ENCODE data around the gene GAL3ST2.
A peak's percentile ranks its signal among the peaks of the same experiment; 100 is the strongest.
"Not testable (repeated sequence)": the region's sequence is repeated elsewhere in the genome, so short reads cannot be mapped to it uniquely, and the experiment has no call there.

GAL3ST2 gene

GRCh38 chr2:241821460-241822263 is 45.0 kb downstream of the GAL3ST2 start:
- DNase-seq = no peak

DNA sequence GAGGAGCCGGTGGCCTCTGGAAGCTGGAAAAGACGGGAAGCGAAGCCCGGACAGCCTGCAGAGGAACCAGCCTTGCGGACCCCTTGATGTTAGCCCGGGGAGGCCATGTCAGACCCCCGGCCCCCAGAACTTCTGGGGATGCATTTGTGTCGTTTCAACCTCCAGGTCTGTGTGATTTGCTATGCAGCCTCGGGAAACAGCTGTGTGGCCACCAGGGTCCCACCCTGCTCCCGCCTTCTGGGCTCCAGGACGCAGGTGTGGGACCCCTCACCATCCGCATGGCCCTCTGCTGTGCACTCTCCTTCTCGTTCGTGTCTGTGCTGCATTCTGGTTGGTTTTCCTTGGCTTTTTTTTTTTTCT is 45.6 kb downstream of the GAL3ST2 start:
- no peak for DNase-seq

- peak; percentile 62 for DNase-seq
Observed at GRCh38 chr2:241823531-241824437, 47.2 kb downstream of the GAL3ST2 start.

GRCh38 chr2:241827394-241827793 is 50.8 kb downstream of the GAL3ST2 start:
- DNase-seq = no peak

DNA sequence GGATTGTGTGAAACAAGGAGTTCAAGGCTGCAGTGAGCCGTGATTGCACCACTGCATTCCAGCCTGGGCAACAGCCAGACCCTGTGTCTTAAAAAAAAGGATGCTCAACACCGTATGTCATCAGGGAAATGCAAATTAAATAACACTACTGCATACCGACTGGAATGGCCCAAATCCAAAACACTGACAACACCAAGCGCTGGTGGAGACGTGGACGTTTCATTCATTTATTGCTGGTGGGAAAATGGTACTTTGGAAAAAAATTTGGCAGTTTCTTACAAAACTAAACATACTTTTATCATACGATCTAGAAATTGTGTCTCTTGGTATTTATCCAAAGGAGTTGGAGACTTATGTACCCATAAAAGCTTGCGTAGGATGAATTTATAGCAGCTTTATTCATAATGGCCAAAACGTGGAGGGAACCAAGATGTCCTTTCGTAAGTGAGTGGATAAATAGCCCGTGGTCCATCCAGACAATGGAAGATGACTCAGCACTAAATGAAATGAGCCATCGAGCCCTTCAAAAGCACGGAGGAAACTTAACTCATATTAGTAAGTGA is 56.6 kb downstream of the GAL3ST2 start:
- DNase-seq = no peak

DNA sequence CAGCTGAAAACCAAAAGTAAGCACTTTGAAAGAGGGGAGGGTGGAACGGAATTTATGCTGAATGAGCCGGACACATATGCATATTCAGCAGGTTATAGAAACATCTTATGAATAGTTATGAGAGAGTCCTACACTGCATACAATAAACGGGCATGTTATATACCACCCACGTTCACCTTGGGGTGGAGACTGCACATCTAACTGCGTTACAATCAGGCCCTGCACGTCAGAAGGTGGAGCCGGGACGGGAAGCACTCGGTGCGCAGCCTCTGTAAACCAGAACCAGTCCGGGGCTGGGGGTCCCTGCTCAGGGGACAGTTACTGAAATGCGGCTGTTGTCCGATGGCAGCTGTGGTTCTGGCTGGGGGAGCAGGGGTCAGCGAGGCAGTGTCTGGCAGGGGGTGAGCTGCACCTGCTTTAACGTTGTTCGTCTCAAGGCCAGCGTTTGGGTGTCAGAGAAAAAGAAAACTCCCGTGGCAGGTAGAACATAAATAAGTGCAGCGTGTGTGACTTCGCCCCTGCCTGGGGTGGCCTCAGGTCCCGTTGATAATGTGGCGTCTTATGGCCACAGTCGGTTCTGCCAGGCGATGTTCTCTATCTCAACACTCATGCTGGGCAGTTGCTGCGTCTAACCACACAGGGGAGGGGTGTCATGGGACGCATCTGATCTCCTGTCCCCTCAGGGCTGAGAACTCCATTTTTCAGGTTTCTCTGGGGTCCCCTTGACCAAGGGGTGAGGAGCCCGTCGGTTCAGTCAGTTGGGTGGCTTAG is 57.3 kb downstream of the GAL3ST2 start:
- not testable (repeated sequence) for DNase-seq

DNA sequence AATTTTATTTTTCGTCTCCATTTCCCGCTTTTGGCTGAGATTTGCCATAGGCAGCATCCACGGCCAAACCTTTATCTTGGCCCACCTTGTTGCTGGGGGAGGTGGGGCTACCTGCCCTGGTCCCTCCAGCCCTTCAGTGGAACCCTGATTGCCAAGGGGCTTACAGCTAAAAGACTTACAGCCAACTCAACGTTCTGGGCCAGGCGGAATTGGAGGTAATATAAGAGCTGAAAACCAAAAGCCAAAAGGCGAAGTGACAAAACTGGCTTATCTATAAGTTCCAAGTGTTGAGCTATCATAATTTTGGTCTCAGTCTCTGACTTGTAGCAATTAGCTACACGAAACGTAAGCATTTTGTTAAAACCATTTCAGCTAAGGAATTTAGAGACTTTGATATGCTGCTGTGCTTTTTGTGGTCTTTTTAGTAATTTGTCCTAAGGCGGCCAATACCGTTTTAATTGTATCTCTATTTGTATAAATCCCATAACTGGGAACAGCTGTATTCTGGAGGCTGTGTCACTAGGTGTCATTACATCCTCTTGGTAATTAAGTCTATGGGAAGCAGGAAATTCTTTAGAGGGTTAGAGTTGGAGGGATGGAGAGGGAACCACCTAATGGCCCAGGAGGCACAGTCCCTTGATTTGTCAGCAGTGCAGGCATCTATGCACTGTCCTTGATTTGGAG is 58.0 kb downstream of the GAL3ST2 start:
- DNase-seq = no peak

DNA sequence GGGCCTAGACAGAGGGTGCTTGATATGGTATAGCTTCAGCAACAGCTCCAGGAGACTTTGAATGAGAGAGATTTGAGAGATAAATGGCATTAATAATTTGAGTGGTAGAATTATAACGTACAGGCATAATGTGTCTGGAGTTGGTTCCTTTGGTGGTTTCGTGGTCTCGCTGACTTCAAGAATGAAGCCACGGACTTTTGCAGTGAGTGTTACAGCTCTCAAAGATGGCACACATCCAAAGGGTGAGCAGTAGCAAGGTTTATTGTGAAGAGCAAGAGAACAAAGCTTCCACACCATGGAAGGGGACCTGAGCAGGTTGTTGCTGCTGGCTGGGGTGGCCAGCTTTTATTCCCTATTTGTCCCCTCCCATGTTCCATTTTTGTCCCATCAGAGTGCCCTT is 59.0 kb downstream of the GAL3ST2 start:
- no peak for DNase-seq

DNA sequence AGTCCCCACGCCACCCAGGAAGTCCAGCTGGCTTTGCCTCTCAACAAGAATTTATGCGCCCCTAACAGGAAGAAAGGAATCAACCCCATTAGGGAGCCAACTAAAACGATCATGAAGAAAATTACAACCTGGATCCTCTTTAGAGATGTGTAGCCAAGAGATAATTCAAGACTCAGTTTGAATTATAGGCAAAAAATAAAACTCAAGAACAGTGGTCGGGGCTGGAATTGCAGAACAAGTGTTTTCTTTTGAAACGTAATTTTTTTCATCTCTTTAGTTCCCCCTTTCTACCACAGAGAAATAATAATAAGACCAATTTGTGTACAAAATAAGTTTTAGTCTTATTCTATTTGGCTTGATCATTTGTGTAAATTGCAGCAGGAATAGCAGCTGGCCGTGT is 59.7 kb downstream of the GAL3ST2 start:
- DNase-seq = no peak

GRCh38 chr2:241837197-241837965 is 60.8 kb downstream of the GAL3ST2 start:
- no peak for DNase-seq

DNA sequence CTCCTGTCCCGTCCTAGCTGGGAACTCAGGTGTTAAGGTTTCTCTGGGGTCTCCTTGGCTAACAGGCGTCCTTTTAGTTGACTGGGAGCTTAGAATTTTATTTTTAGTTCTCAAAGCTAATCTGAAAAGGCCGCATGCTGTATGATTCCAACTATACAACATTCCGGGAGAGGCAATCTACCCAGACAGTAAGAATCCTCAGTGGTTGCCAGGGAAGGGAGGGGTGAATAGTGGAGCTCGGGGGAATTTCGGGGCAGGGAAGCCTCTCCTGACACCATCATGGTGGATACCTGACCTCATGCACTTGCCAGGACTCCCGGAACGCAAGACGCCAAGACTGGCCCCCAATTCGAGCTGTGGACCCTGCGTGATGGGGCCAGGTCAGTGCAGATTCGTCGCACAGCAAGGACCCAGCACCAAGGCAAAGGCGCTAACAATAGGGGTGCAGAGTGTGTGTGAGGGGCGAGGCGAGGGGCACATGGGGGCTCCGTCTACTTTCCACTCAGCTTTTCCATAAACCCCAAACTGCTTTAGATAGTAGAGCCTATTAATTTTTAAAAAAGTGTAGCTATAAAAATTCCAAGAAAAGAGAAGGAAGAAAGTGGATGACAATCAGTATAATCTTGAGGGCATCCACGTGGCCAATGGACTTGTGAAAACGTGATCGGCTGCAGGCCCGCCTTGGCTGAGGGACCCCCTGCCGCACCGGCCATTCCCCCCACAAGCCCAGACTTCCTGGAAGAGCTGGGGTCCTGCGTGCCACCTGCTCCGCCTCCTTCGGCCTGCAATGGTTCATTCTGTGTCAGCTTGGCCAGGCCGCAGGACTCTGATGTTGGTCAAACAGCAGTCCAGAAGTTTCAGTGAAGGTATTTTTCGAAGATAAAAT is 64.8 kb downstream of the GAL3ST2 start:
- DNase-seq = no peak

- DNase-seq = no peak
Observed at GRCh38 chr2:241842067-241842415, 65.4 kb downstream of the GAL3ST2 start.

GRCh38 chr2:241842620-241843211 is 66.1 kb downstream of the GAL3ST2 start:
- peak; percentile 38 for DNase-seq

GRCh38 chr2:241843321-241844065 is 66.9 kb downstream of the GAL3ST2 start:
- no peak for DNase-seq

GRCh38 chr2:241844066-241844728 is 67.6 kb downstream of the GAL3ST2 start:
- peak; percentile 58 for DNase-seq

DNA sequence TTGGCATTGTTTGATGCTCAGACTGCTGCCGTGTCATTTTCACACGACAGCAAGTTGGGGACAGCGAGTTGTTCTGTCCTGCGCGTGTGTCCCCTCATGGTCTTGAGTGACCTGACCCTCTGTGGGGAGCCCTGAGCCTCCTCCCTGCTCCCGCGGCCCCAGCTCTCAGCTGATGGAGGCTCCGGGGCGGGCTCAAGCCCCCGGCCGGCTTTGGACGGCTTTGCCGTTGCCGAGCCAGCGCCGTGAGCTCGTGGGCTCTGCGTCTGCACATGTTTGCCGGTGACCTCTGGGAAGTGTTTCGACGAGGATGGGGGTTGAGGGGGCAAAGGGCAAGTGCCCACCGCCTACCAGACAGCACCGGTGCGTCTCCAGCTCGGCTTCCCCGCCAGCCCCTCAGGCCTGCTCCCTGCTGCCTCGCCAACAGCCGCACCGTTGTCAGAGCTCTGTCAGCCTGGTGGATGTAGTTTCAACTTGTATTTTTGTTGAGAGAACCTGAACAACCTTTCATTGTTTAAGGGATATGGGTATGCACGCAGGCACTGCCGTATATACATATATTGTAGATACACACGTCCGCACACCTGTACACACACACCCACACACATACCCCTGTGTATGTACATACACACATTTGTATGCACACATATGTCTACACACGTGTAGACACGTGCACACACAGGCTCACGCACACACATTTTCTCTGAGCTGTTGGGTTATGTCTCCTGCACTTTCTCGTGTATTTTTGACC is 68.4 kb downstream of the GAL3ST2 start:
- DNase-seq = peak; percentile 30

DNA sequence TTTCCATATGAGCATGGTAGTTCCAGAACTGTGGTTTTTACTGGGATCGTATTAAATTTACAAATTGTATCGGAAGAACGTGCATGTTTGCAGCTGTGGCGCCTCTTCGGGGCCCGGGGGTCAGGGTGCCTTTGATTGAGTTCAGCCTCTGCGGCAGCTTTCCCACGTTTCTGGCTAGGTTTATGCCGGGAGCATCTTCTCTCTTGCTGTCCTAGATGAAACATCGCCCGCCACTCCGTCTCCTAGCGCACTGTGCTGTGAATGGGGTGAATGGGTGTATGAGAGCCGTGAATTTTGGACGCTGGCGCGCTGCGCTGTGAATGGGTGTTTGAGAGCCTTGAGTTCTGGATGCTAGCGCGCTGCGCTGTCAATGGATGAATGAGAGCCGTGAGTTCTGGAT is 69.8 kb downstream of the GAL3ST2 start:
- DNase-seq = no peak

Measured in retina (tissue), 1 donor.